HG03175 (cell line): ENCODE results near the gene RAD51B.

ENCODE experiments used
- ATAC-seq: cut with Tn5 transposase; IDR thresholded peaks from one replicate; pipeline ENCODE4 v1.9.1; 2021; ENCODE audit warnings: mild to moderate bottlenecking, moderate library complexity; ENCODE audit not compliant: unreplicated experiment

RAD51B gene

GRCh38 chr14:68262567-68262966 is 443.0 kb downstream of the RAD51B start:
- ATAC-seq, result no peak

- no peak for ATAC-seq
Observed at GRCh38 chr14:68263563-68264259, 444.1 kb downstream of the RAD51B start.

- ATAC-seq, result no peak
Observed at GRCh38 chr14:68264260-68264569, 444.6 kb downstream of the RAD51B start.

- no peak for ATAC-seq
Observed at GRCh38 chr14:68266998-68267397, 447.4 kb downstream of the RAD51B start.

GRCh38 chr14:68268197-68268596 is 448.6 kb downstream of the RAD51B start:
- peak; percentile 84 for ATAC-seq

- ATAC-seq, result peak; percentile 26
Observed at GRCh38 chr14:68268719-68269118, 449.1 kb downstream of the RAD51B start.

GRCh38 chr14:68269136-68269927 is 449.8 kb downstream of the RAD51B start:
- no peak for ATAC-seq

GRCh38 chr14:68270342-68270741 is 450.8 kb downstream of the RAD51B start:
- no peak for ATAC-seq

- ATAC-seq, result no peak
Observed at GRCh38 chr14:68271913-68272391, 452.4 kb downstream of the RAD51B start.

GRCh38 chr14:68273413-68273812 is 453.8 kb downstream of the RAD51B start:
- no peak for ATAC-seq

- ATAC-seq, result no peak
Observed at GRCh38 chr14:68274725-68275124, 455.1 kb downstream of the RAD51B start.

- ATAC-seq, result no peak
Observed at GRCh38 chr14:68278576-68279436, 459.2 kb downstream of the RAD51B start.

- ATAC-seq, result no peak
Observed at GRCh38 chr14:68279437-68279720, 459.8 kb downstream of the RAD51B start.

GRCh38 chr14:68279777-68280233 is 460.2 kb downstream of the RAD51B start:
- ATAC-seq, result peak; percentile 56

- no peak for ATAC-seq
Observed at GRCh38 chr14:68281497-68281896, 461.9 kb downstream of the RAD51B start.

- peak; percentile 28 for ATAC-seq
Observed at GRCh38 chr14:68282479-68283377, 463.1 kb downstream of the RAD51B start.

- ATAC-seq, result peak; percentile 60
Observed at GRCh38 chr14:68283378-68284123, 464.0 kb downstream of the RAD51B start.

GRCh38 chr14:68284333-68284732 is 464.8 kb downstream of the RAD51B start:
- ATAC-seq, result no peak

- no peak for ATAC-seq
Observed at GRCh38 chr14:68284834-68285233, 465.3 kb downstream of the RAD51B start.
